Skeletal muscle tissue (tissue), 4 donors: Measurements from ENCODE around the gene FXR2. TPM values are rescaled to one million over a fixed set of nuclear protein-coding genes. Genes with fewer than 3 reads are reported as not detected.
"Not testable (repeated sequence)": the region's sequence is repeated elsewhere in the genome, so short reads cannot be mapped to it uniquely, and the experiment has no call there.

Experiments used
- H3K27ac ChIP-seq: one replicate; pipeline ENCODE4 v1.7.0; 2013; ENCODE audit warnings: mild to moderate bottlenecking, low read depth, low read length, inconsistent platforms
- H3K27me3 ChIP-seq, 3 donors: one replicate each; pipeline ENCODE4 v1.7.0; 2013; ENCODE audit warnings: low read length in 3 of 3; ENCODE audit not compliant: control insufficient read depth in 3 of 3, insufficient read depth in 3 of 3
- H3K36me3 ChIP-seq, 3 donors: one replicate each; pipeline ENCODE4 v1.7.0; 2013; ENCODE audit warnings: low read length in 3 of 3; ENCODE audit not compliant: control insufficient read depth in 3 of 3, insufficient read depth in 3 of 3
- H3K4me1 ChIP-seq, 3 donors: one replicate each; pipeline ENCODE4 v1.7.0; 2013; ENCODE audit warnings: low read length in 3 of 3, mild to moderate bottlenecking in 3 of 3; ENCODE audit not compliant: control insufficient read depth in 3 of 3, insufficient read depth in 3 of 3
- H3K4me3 ChIP-seq, 3 donors: one replicate each; pipeline ENCODE4 v1.7.0; 2013; ENCODE audit warnings: low read length in 3 of 3
- H3K9ac ChIP-seq, 3 donors: one replicate each; pipeline ENCODE4 v1.7.0; 2013; ENCODE audit warnings: low read length in 3 of 3, mild to moderate bottlenecking in 3 of 3, moderate library complexity in 2 of 3, low read depth in 1 of 3
- H3K9me3 ChIP-seq, 3 donors: one replicate each; pipeline ENCODE4 v1.7.0; 2013; ENCODE audit warnings: low read length in 3 of 3; ENCODE audit not compliant: control insufficient read depth in 3 of 3
- total RNA-seq: library from RNA; depleted of rRNA; stranded (reverse); fragments of >200 nt; gene quantifications from one replicate; pipeline ENCODE4 v1.2.3, GENCODE V29; 2014
- donor health status: Osteomylitis.

Gene FXR2
- total RNA-seq, 1 donor from 2014 or later: 42.3 TPM

- H3K9me3 ChIP-seq: no peaks in the 10 kb centered on the region
- peaks cover 24 to 29% (median 27%) of the 10 kb centered on the region in 3 donors for H3K4me1 ChIP-seq
- H3K27ac ChIP-seq: peak overlapping the region; percentile 82
- H3K27me3 ChIP-seq: no peaks in the 10 kb centered on the region
- H3K36me3 ChIP-seq: peaks cover 0 to 2% (median 0%) of the 10 kb centered on the region in 3 donors
- peak overlapping the region; percentile 79 to 93 (median 92) for H3K9ac ChIP-seq
- H3K4me3 ChIP-seq: peak overlapping the region; percentile 80 to 90 (median 87)
These were observed 800 bp downstream of the FXR2 start for GRCh38 chr17:7613769-7614424.

- Histone ChIP-seq H3K27me3 (no peaks in the 10 kb centered on the region), H3K4me1 (peaks cover 24 to 29% (median 27%) of the 10 kb centered on the region in 3 donors), H3K4me3 (no peak overlapping the region), H3K9me3 (no peaks in the 10 kb centered on the region), H3K36me3 (peaks cover 0 to 5% (median 2%) of the 10 kb centered on the region in 3 donors), H3K27ac (peak overlapping the region; percentile 6), H3K9ac (no peak overlapping the region)
These were observed 2.4 kb downstream of the FXR2 start for GRCh38 chr17:7612294-7612640.

- Histone ChIP-seq H3K27ac (peak overlapping the region; percentile 6), H3K4me1 (peaks cover 26 to 31% (median 27%) of the 10 kb centered on the region in 3 donors), H3K36me3 (peaks cover 0 to 5% (median 2%) of the 10 kb centered on the region in 3 donors), H3K9me3 (no peaks in the 10 kb centered on the region), H3K4me3 (peak overlapping the region in 1 of 3 donors; percentile 11), H3K9ac (peak overlapping the region in 1 of 3 donors; percentile 14), H3K27me3 (no peaks in the 10 kb centered on the region)
These were observed 2.9 kb downstream of the FXR2 start for GRCh38 chr17:7611635-7612293.

GRCh38 chr17:7610641-7611040, 4.1 kb downstream of the FXR2 start:
- Histone ChIP-seq H3K27ac (no peak overlapping the region), H3K4me3 (no peak overlapping the region), H3K4me1 (peaks cover 34 to 37% (median 35%) of the 10 kb centered on the region in 3 donors), H3K36me3 (peaks cover 0 to 7% (median 2%) of the 10 kb centered on the region in 3 donors), H3K9ac (no peak overlapping the region), H3K9me3 (no peaks in the 10 kb centered on the region), H3K27me3 (no peaks in the 10 kb centered on the region)

- no peaks in the 10 kb centered on the region for H3K27me3 ChIP-seq
- no peaks in the 10 kb centered on the region for H3K9me3 ChIP-seq
- peaks cover 20 to 37% (median 28%) of the 10 kb centered on the region in 3 donors for H3K36me3 ChIP-seq
- H3K4me3 ChIP-seq: no peak overlapping the region
- H3K4me1 ChIP-seq: peaks cover 11 to 14% (median 11%) of the 10 kb centered on the region in 3 donors
- peak overlapping the region in 2 of 3 donors; percentile 47 to 68 for H3K9ac ChIP-seq
- peak overlapping the region; percentile 88 for H3K27ac ChIP-seq
These were observed 8.4 kb downstream of the FXR2 start for GRCh38 chr17:7606280-7606679.

GRCh38 chr17:7597561-7597960, 17.1 kb downstream of the FXR2 start:
- H3K9ac ChIP-seq, H3K4me1 ChIP-seq, H3K27me3 ChIP-seq, H3K27ac ChIP-seq, H3K9me3 ChIP-seq, H3K4me3 ChIP-seq: not testable (repeated sequence)
- peaks cover 69 to 82% (median 74%) of the 10 kb centered on the region in 3 donors for H3K36me3 ChIP-seq

- peaks cover 57 to 62% (median 58%) of the 10 kb centered on the region in 3 donors for H3K36me3 ChIP-seq
- H3K27me3 ChIP-seq: no peaks in the 10 kb centered on the region
- H3K9me3 ChIP-seq: no peaks in the 10 kb centered on the region
- H3K4me1 ChIP-seq: peaks cover 7 to 22% (median 18%) of the 10 kb centered on the region in 3 donors
- no peak overlapping the region for H3K27ac ChIP-seq
- no peak overlapping the region for H3K9ac ChIP-seq
- no peak overlapping the region for H3K4me3 ChIP-seq
These were observed 21.4 kb downstream of the FXR2 start for GRCh38 chr17:7593296-7593695.

GRCh38 chr17:7592422-7593021, 22.2 kb downstream of the FXR2 start:
- H3K36me3 ChIP-seq: peaks cover 59 to 66% (median 60%) of the 10 kb centered on the region in 3 donors
- no peak overlapping the region for H3K27ac ChIP-seq

GRCh38 chr17:7591596-7591995, 23.1 kb downstream of the FXR2 start:
- H3K36me3 ChIP-seq: peaks cover 57 to 68% (median 66%) of the 10 kb centered on the region in 3 donors
- H3K27ac ChIP-seq: no peak overlapping the region
- peaks cover 7 to 22% (median 22%) of the 10 kb centered on the region in 3 donors for H3K4me1 ChIP-seq

More at GRCh38 chr17:7592422-7593021, 22.2 kb downstream of the FXR2 start:
- H3K9me3 ChIP-seq: no peaks in the 10 kb centered on the region
- H3K4me1 ChIP-seq: peaks cover 7 to 22% (median 19%) of the 10 kb centered on the region in 3 donors
- H3K27me3 ChIP-seq: no peaks in the 10 kb centered on the region
- H3K9ac ChIP-seq: no peak overlapping the region
- H3K4me3 ChIP-seq: no peak overlapping the region

GRCh38 chr17:7590743-7591142, 24.0 kb downstream of the FXR2 start:
- Histone ChIP-seq H3K4me1 (peaks cover 7 to 24% (median 22%) of the 10 kb centered on the region in 3 donors), H3K27me3 (no peaks in the 10 kb centered on the region), H3K27ac (peak overlapping the region; percentile 28), H3K4me3 (no peak overlapping the region), H3K9ac (peak overlapping the region in 1 of 3 donors; percentile 3), H3K36me3 (peaks cover 51 to 64% (median 60%) of the 10 kb centered on the region in 3 donors), H3K9me3 (no peaks in the 10 kb centered on the region)

More at GRCh38 chr17:7591596-7591995, 23.1 kb downstream of the FXR2 start:
- H3K9me3 ChIP-seq: no peaks in the 10 kb centered on the region
- no peak overlapping the region for H3K9ac ChIP-seq
- no peak overlapping the region for H3K4me3 ChIP-seq
- H3K27me3 ChIP-seq: no peaks in the 10 kb centered on the region
